K562 (cell line): ENCODE results near the gene TOM1L2. TPM values are rescaled to one million over a fixed set of nuclear protein-coding genes. Genes with fewer than 3 reads are reported as not detected.

Experiments
- DEAF1 ChIP-seq: fragments of 450-650 bp; formaldehyde crosslinking; IDR thresholded peaks from 2 replicates; pipeline ENCODE4 v1.4.0; 2020; ENCODE audit warnings: mild to moderate bottlenecking, moderate library complexity
- ELF1 ChIP-seq: fragments of 200-800 bp; sonication (Bioruptor generic); IDR thresholded peaks from 2 replicates; pipeline ENCODE4 v1.6.1; 2016; ENCODE audit warnings: missing genetic modification characterization, missing compliant biosample characterization
- GTF2F1 ChIP-seq: IDR thresholded peaks from 2 replicates; pipeline ENCODE4 v1.6.1; 2011; ENCODE audit warnings: low read depth, low read length, improper control_type of control experiment
- HDGF ChIP-seq: fragments of 450-650 bp; IDR thresholded peaks from 2 replicates; pipeline ENCODE4 v1.6.1; 2016
- NFE2L1 ChIP-seq: fragments of 450-650 bp; IDR thresholded peaks from 2 replicates; pipeline ENCODE4 v1.6.1; 2016; ENCODE audit warnings: missing genetic modification characterization, low read depth, mild to moderate bottlenecking, missing compliant biosample characterization, moderate library complexity, borderline replicate concordance
- NFYB ChIP-seq: IDR thresholded peaks from 2 replicates; pipeline ENCODE4 v1.6.1; 2011; ENCODE audit warnings: mild to moderate bottlenecking, moderate library complexity; ENCODE audit not compliant: insufficient read length; ENCODE audit errors: extremely low read depth
- RBM14 ChIP-seq: fragments of 200-400 bp; formaldehyde crosslinking; IDR thresholded peaks from 2 replicates; pipeline ENCODE4 v1.6.1; 2018; ENCODE audit warnings: low read depth, mild to moderate bottlenecking, low read length, moderate library complexity, borderline replicate concordance; ENCODE audit not compliant: insufficient read depth
- SIRT6 ChIP-seq: IDR thresholded peaks from one replicate; pipeline ENCODE4 v1.6.1; 2012; ENCODE audit warnings: low read depth, mild to moderate bottlenecking, control low read depth, inconsistent platforms, low read length, moderate library complexity
- TEAD1 ChIP-seq, 2 experiments: fragments of 450-650 bp in 1 of 2; sonication (generic) in 1 of 2; formaldehyde crosslinking; IDR thresholded peaks; 2 replicates each; pipeline versions ENCODE4 v1.4.0 to v1.8.0; 2020 to 2022; ENCODE audit warnings: mild to moderate bottlenecking in 2 of 2, missing genetic modification reagents in 1 of 2
- TFAM ChIP-seq: fragments of 250-450 bp; sonication (Bioruptor Pico); conservative IDR thresholded peaks from 2 replicates; pipeline ENCODE4 v1.5.0; 2021; ENCODE audit warnings: mild to moderate bottlenecking, moderate library complexity
- TFAP4 ChIP-seq: sonication (generic); formaldehyde crosslinking; IDR thresholded peaks from 2 replicates; pipeline ENCODE4 v1.8.0; 2022; ENCODE audit warnings: missing genetic modification reagents, mild to moderate bottlenecking, moderate library complexity, borderline replicate concordance
- TSHZ1 ChIP-seq: fragments of 250-450 bp; sonication (Bioruptor Pico); IDR thresholded peaks from 2 replicates; pipeline ENCODE4 v1.4.0; 2020; ENCODE audit warnings: mild to moderate bottlenecking, moderate library complexity
- U2AF2 ChIP-seq: fragments of 200-400 bp; formaldehyde crosslinking; optimal IDR thresholded peaks from 2 replicates; pipeline ENCODE3; 2017; ENCODE audit warnings: low read depth, mild to moderate bottlenecking, low read length
- ZNF431 ChIP-seq: sonication (generic); formaldehyde crosslinking; IDR thresholded peaks from 2 replicates; pipeline ENCODE4 v1.8.0; 2022; ENCODE audit warnings: mild to moderate bottlenecking, missing genetic modification reagents
- polyA plus RNA-seq, 8 experiments: library from polyadenylated mRNA; depleted of rRNA in 4 of 8; stranded (reverse) in 5 of 8; unstranded in 3 of 8; fragments of >200 nt; fragmentation: Nextera tagmentation in 2 of 8; fragmentation: Illumina TruSeq in 1 of 8; extraction: Ambion mirVana in 2 of 8; extraction: Trizol in 1 of 8; gene quantifications; 2 replicates each; pipeline versions ENCODE4 v1.2.1 to v1.2.3, GENCODE V29; 2011 to 2014; ENCODE audit warnings: inconsistent platforms in 1 of 8, missing spikeins in 1 of 8
- total RNA-seq, 7 experiments: library from RNA; depleted of rRNA in 6 of 7; stranded (reverse); fragments of >200 nt in 6 of 7; fragmentation: Illumina TruSeq in 2 of 7; extraction: Trizol in 2 of 7; gene quantifications; 2 replicates each; pipeline versions ENCODE4 v1.2.1 to v1.2.3, GENCODE V29; 2011 to 2021; ENCODE audit warnings: low replicate concordance in 1 of 7
- TF ChIP-seq, protein P1 (sequence below): sonication (generic); formaldehyde crosslinking; IDR thresholded peaks from 2 replicates; pipeline ENCODE4 v1.8.1; 2022; ENCODE audit warnings: missing genetic modification reagents
- TF ChIP-seq, protein P2 (sequence below): fragments of 450-650 bp; IDR thresholded peaks from 2 replicates; pipeline ENCODE4 v1.6.1; 2016; ENCODE audit warnings: low read depth, mild to moderate bottlenecking, moderate library complexity

Gene TOM1L2
- total and polyA plus RNA-seq, 9 of the 15 experiments (the other 6 are each of a cell fraction or from before 2014, with no cell fraction given): 0.07 to 6.0 (median 2.5) TPM

DNA sequence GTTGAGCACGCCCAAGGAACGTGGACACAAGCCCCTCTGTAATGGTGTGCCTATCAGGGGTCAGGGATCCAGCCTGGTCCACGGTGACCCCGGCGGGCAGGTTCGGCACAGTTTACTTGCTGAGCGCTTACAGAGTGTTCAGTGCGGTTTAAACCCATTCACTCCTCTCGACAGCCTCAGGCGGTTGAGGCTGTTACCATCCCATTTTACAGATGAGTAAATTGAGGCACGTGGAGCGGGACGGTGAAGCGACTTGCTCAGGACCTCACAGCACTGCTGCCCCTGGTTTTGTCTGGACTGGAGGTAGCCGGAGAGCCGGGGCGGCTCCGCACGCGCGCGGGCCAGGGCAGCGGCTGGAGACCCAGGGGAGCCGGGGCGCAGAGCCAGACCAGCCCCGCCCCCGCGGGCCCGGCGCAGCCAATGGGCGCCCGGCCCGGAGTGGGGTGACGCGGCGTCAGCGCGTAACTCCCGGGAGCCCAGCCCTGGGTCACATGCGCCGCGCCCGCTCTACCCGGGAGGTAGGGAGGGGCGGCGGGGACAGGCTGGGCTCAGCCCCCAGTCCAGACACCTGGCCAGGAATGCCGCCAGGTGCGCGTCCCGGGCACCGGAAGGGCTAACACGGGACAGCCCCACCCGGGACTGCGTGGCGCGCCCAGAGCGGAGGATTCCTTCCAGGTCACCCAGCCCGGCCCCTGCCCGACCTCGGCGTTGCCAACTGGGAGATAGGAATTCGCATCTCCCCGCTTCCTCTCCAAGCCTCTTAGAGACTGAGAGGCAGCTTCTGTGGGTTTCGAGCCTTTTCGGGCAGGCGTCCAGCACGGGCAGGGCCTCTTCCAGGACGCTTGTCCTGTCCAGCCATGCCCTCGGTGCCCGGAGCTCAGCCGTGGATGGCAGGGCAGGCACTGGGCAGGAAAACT, 132.2 kb downstream of the TOM1L2 start (continued):
- TF ChIP-seq DEAF1 (CRISPR knock-in tag) (no peak), TFAP4 (CRISPR knock-in tag) (peak; percentile 60; the same call in 1 of the 2 replicates), NFE2L1 (tag) (no peak), U2AF2 (no peak), TSHZ1 (no peak), TFAM (CRISPR knock-in tag) (no peak), TEAD1 (CRISPR knock-in tag; IDR thresholded peaks at IDR 0.05) (peak in 1 of 2 experiments; percentile 83; a peak in 2 of 4 replicates), GTF2F1 (no peak), SIRT6 (no peak), ELF1 (tag) (peak; percentile 40; the same call in 1 of the 2 replicates), RBM14 (no peak), ZNF431 (CRISPR knock-in tag) (peak; percentile 50; the same call in 1 of the 2 replicates), HDGF (no peak), NFYB (peak; percentile 39)
- TF ChIP-seq, protein P1, sequence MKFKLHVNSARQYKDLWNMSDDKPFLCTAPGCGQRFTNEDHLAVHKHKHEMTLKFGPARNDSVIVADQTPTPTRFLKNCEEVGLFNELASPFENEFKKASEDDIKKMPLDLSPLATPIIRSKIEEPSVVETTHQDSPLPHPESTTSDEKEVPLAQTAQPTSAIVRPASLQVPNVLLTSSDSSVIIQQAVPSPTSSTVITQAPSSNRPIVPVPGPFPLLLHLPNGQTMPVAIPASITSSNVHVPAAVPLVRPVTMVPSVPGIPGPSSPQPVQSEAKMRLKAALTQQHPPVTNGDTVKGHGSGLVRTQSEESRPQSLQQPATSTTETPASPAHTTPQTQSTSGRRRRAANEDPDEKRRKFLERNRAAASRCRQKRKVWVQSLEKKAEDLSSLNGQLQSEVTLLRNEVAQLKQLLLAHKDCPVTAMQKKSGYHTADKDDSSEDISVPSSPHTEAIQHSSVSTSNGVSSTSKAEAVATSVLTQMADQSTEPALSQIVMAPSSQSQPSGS (CRISPR knock-in tag): no peak
- TF ChIP-seq, protein P2, sequence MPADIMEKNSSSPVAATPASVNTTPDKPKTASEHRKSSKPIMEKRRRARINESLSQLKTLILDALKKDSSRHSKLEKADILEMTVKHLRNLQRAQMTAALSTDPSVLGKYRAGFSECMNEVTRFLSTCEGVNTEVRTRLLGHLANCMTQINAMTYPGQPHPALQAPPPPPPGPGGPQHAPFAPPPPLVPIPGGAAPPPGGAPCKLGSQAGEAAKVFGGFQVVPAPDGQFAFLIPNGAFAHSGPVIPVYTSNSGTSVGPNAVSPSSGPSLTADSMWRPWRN: no peak
